ENCODE data around the gene CLIC5.

- TF ChIP-seq CREB1 (IDR thresholded peaks at IDR 0.05; ENCODE audit: low read depth) (no peak), YY1 (IDR thresholded peaks at IDR 0.05; ENCODE audit: low read depth) (no peak), RAD21 (IDR thresholded peaks at IDR 0.05; ENCODE audit: low read depth) (no peak), CEBPB (IDR thresholded peaks at IDR 0.05) (no peak), TEAD4 (IDR thresholded peaks at IDR 0.05) (no peak)
- TF ChIP-seq, protein P1, sequence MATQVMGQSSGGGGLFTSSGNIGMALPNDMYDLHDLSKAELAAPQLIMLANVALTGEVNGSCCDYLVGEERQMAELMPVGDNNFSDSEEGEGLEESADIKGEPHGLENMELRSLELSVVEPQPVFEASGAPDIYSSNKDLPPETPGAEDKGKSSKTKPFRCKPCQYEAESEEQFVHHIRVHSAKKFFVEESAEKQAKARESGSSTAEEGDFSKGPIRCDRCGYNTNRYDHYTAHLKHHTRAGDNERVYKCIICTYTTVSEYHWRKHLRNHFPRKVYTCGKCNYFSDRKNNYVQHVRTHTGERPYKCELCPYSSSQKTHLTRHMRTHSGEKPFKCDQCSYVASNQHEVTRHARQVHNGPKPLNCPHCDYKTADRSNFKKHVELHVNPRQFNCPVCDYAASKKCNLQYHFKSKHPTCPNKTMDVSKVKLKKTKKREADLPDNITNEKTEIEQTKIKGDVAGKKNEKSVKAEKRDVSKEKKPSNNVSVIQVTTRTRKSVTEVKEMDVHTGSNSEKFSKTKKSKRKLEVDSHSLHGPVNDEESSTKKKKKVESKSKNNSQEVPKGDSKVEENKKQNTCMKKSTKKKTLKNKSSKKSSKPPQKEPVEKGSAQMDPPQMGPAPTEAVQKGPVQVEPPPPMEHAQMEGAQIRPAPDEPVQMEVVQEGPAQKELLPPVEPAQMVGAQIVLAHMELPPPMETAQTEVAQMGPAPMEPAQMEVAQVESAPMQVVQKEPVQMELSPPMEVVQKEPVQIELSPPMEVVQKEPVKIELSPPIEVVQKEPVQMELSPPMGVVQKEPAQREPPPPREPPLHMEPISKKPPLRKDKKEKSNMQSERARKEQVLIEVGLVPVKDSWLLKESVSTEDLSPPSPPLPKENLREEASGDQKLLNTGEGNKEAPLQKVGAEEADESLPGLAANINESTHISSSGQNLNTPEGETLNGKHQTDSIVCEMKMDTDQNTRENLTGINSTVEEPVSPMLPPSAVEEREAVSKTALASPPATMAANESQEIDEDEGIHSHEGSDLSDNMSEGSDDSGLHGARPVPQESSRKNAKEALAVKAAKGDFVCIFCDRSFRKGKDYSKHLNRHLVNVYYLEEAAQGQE (IDR thresholded peaks at IDR 0.05; ENCODE audit: low read depth), result no peak
Observed at GRCh38 chr6:46011188-46012085, 4.2 kb downstream of the CLIC5 start.
